Measurements from ENCODE around the gene RNF103. TPM values are rescaled to one million over a fixed set of nuclear protein-coding genes. Genes with fewer than 3 reads are reported as not detected.

The RNF103 gene
- total RNA-seq, 1 donor from 2014 or later = 23.3 TPM

DNA sequence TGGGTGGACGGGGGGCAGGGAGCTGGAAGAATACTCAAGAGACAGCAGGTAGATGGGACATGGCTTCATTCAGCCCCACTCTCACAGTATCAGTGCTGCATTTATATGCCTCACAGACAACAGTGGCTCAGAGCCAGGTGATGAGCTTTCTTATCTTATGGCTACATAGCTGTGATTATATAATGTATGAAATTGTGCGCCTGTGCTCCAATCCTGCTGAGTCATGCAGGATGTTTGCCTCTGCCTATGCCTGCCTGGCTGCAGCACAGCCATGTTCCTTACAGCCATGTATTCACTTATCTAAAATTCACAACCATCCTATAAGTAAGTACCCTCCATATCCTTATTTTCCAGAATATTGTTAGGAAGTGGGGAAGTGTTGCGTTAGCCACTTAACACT is 37.7 kb upstream of the RNF103 start:
- no peak overlapping the region for H3K4me3 ChIP-seq
- intact Hi-C loops (cut with DNase I) = no loop called here
- no peak for DNase-seq (ENCODE audit: extremely low spot score in 2 of 2)
- H3K36me3 ChIP-seq = no peaks in the 10 kb centered on the region
- no peaks in the 10 kb centered on the region for H3K9me3 ChIP-seq
- H3K27me3 ChIP-seq = no peaks in the 10 kb centered on the region
- H3K4me1 ChIP-seq = no peaks in the 10 kb centered on the region
- no peak overlapping the region for H3K27ac ChIP-seq
- TF ChIP-seq POLR2AphosphoS5 (IDR thresholded peaks at IDR 0.05; ENCODE audit: insufficient read depth in 1 of 2, low read depth in 1 of 2) (no peak), POLR2A (IDR thresholded peaks at IDR 0.05) (no peak)
- TF ChIP-seq, protein P1, sequence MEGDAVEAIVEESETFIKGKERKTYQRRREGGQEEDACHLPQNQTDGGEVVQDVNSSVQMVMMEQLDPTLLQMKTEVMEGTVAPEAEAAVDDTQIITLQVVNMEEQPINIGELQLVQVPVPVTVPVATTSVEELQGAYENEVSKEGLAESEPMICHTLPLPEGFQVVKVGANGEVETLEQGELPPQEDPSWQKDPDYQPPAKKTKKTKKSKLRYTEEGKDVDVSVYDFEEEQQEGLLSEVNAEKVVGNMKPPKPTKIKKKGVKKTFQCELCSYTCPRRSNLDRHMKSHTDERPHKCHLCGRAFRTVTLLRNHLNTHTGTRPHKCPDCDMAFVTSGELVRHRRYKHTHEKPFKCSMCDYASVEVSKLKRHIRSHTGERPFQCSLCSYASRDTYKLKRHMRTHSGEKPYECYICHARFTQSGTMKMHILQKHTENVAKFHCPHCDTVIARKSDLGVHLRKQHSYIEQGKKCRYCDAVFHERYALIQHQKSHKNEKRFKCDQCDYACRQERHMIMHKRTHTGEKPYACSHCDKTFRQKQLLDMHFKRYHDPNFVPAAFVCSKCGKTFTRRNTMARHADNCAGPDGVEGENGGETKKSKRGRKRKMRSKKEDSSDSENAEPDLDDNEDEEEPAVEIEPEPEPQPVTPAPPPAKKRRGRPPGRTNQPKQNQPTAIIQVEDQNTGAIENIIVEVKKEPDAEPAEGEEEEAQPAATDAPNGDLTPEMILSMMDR (IDR thresholded peaks at IDR 0.05) = no peak

DNA sequence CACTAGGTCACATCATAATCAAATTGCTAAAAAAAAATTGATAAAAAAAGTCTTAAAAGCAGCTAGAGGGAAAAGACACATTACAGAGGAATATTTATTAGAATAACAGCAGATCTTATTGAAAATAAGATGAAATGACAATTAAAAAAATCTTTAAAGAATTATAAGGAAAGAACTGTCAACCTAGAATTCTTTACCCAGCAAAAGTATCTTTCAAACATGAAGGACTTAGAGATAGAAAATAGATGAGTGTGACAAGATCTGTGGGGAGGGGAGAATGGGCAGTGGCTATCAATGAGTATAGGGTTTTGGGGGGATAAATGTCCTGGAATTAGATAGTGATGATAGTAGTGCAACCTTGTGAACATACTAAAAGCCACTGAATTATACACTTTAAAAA is 26.5 kb upstream of the RNF103 start:
- Histone ChIP-seq H3K4me3 (no peak overlapping the region), H3K36me3 (no peaks in the 10 kb centered on the region), H3K27me3 (no peaks in the 10 kb centered on the region), H3K4me1 (no peaks in the 10 kb centered on the region), H3K27ac (no peak overlapping the region), H3K9me3 (no peaks in the 10 kb centered on the region)
- DNase-seq (ENCODE audit: extremely low spot score in 2 of 2) = no peak
- no peak for TF ChIP-seq POLR2A (IDR thresholded peaks at IDR 0.05)
- no peak for TF ChIP-seq POLR2AphosphoS5 (IDR thresholded peaks at IDR 0.05; ENCODE audit: insufficient read depth in 1 of 2, low read depth in 1 of 2)
- intact Hi-C loops (cut with DNase I) = no loop called here

DNA sequence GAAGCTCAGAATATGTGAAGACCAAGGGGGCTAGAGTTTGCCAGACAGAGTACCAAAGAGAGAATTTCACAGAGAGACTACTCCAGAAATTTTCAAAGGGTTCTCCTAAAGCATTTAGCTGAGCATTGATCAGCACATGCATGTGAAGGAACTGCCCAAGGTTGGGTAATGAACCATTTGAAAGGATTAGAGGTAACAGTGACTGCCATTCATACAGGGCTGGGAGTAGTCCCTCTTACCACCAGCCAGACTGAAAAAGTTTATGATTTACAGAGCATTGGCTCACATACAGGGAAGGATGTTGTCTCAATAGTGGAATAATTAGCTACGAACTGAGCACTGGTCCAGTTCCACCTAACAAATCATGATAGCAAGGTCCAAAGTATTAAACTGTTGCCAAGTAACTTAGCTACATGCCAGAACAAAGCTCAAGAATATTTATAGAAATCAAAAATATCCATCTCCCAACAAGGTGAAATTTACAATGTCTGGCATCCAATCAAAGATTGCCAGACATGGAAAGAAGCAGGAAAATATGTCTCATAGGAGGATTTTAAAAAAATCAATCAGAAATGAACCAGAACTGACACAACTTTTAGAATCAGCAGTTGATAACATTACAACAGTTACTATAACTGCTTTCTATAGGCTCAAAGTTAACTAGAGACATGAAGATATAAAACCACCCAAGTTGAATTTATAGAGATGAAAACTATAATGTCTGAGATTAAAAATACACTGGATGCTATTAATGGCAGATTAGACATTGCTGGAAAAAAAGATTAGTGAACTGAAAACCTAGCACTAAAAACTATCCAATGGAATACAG is 25.7 kb upstream of the RNF103 start:
- no peaks in the 10 kb centered on the region for H3K9me3 ChIP-seq
- no peaks in the 10 kb centered on the region for H3K4me1 ChIP-seq
- intact Hi-C loops (cut with DNase I) = no loop called here
- H3K27me3 ChIP-seq = no peaks in the 10 kb centered on the region
- H3K4me3 ChIP-seq = no peak overlapping the region
- DNase-seq (ENCODE audit: extremely low spot score in 2 of 2) = no peak
- no peak overlapping the region for H3K27ac ChIP-seq
- H3K36me3 ChIP-seq = no peaks in the 10 kb centered on the region
- TF ChIP-seq POLR2AphosphoS5 (IDR thresholded peaks at IDR 0.05; ENCODE audit: insufficient read depth in 1 of 2, low read depth in 1 of 2) (no peak), POLR2A (IDR thresholded peaks at IDR 0.05) (no peak)
- TF ChIP-seq, protein P1 (IDR thresholded peaks at IDR 0.05) = no peak

DNA sequence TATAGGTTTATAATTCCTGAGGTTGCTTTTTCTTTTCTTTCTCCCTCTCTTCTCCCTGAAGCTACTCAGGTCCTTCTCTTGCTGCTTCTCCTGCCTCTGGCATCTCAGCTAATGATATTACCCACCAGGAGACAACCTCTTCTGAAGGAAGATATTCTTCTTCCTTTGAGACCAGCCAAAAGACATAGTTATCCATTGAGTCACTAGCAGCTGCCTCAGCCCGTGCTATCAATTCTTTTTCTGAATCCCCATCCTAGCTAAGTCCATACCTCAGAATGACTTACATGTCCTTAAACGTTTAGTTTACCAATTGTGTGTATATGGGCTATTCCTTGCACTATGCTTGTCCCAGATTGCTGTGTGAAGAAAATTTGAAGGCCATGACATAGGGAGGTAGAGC is 25.0 kb upstream of the RNF103 start:
- TF ChIP-seq POLR2AphosphoS5 (IDR thresholded peaks at IDR 0.05; ENCODE audit: insufficient read depth in 1 of 2, low read depth in 1 of 2) (no peak), POLR2A (IDR thresholded peaks at IDR 0.05) (no peak)
- TF ChIP-seq, protein P1 (IDR thresholded peaks at IDR 0.05) = no peak
- no peaks in the 10 kb centered on the region for H3K27me3 ChIP-seq
- H3K9me3 ChIP-seq = no peaks in the 10 kb centered on the region
- H3K4me3 ChIP-seq = no peak overlapping the region
- no peaks in the 10 kb centered on the region for H3K4me1 ChIP-seq
- no peak for DNase-seq (ENCODE audit: extremely low spot score in 2 of 2)
- intact Hi-C loops (cut with DNase I) = no loop called here
- no peak overlapping the region for H3K27ac ChIP-seq
- no peaks in the 10 kb centered on the region for H3K36me3 ChIP-seq

DNA sequence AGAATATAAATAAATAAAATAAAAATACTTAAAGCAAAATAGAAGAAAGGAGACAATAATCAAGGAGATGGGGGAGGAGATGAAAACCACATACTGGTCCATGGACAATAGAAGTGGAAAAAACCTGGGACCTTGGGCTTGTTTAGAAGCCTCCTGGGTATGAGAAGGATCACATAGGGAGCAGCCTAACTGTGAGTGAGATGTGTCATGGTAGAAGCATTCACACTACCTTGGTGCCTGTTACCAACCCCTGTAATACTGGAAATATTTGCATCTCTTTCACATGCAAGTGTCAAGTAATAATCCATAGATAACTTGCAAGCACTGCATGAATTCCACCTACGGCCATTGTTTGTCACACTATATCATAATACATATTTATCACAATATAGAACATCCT is 23.2 kb upstream of the RNF103 start:
- H3K36me3 ChIP-seq = no peaks in the 10 kb centered on the region
- TF ChIP-seq, protein P1 (IDR thresholded peaks at IDR 0.05) = no peak
- no peaks in the 10 kb centered on the region for H3K4me1 ChIP-seq
- H3K27ac ChIP-seq = no peak overlapping the region
- no peaks in the 10 kb centered on the region for H3K9me3 ChIP-seq
- H3K4me3 ChIP-seq = no peak overlapping the region
- H3K27me3 ChIP-seq = no peaks in the 10 kb centered on the region
- intact Hi-C loops (cut with DNase I) = no loop called here
- DNase-seq (ENCODE audit: extremely low spot score in 2 of 2) = no peak

All from vagina (tissue), 2 donors.